H9 (cell line): ENCODE results near the gene PSTPIP1. TPM values are rescaled to one million over a fixed set of nuclear protein-coding genes. Genes with fewer than 3 reads are reported as not detected.

Experiments
- DNase-seq: peaks from one replicate; pipeline ENCODE4 v3.0.0-alpha.2; 2017
- H2AFZ ChIP-seq: one replicate; pipeline ENCODE4 v1.6.1; 2013; ENCODE audit warnings: mild to moderate bottlenecking, low read length, control low read depth, moderate library complexity
- H2AK5ac ChIP-seq: 2 replicates; pipeline ENCODE4 v1.6.1; 2013; ENCODE audit warnings: low read length, control low read depth, mixed read lengths; ENCODE audit not compliant: insufficient read length
- H2BK120ac ChIP-seq: one replicate; pipeline ENCODE4 v1.6.1; 2013; ENCODE audit warnings: low read depth, mild to moderate bottlenecking, low read length, control low read depth, inconsistent platforms; ENCODE audit not compliant: poor library complexity, severe bottlenecking
- H2BK12ac ChIP-seq: 2 replicates; pipeline ENCODE4 v1.6.1; 2013; ENCODE audit warnings: low read length, control low read depth, mixed read lengths, low read depth; ENCODE audit not compliant: insufficient read length
- H2BK15ac ChIP-seq: 2 replicates; pipeline ENCODE4 v1.6.1; 2013; ENCODE audit warnings: low read depth, low read length, control low read depth
- H2BK20ac ChIP-seq: one replicate; pipeline ENCODE4 v1.6.1; 2013; ENCODE audit warnings: low read depth, mild to moderate bottlenecking, low read length, control low read depth, inconsistent platforms; ENCODE audit not compliant: poor library complexity, severe bottlenecking
- H2BK5ac ChIP-seq: 2 replicates; pipeline ENCODE4 v1.6.1; 2013; ENCODE audit warnings: low read length, control low read depth, mixed read lengths; ENCODE audit not compliant: insufficient read length
- H3K14ac ChIP-seq: 2 replicates; pipeline ENCODE4 v1.6.1; 2013; ENCODE audit warnings: low read length, control low read depth; ENCODE audit not compliant: insufficient read depth
- H3K18ac ChIP-seq: 2 replicates; pipeline ENCODE4 v1.6.1; 2013; ENCODE audit warnings: low read depth, mild to moderate bottlenecking, mixed read lengths, low read length, control low read depth; ENCODE audit not compliant: insufficient read length
- H3K23ac ChIP-seq: 2 replicates; pipeline ENCODE4 v1.6.1; 2013; ENCODE audit warnings: low read length, control low read depth, mixed read lengths, low read depth; ENCODE audit not compliant: insufficient read length
- H3K23me2 ChIP-seq: 2 replicates; pipeline ENCODE4 v1.6.1; 2013; ENCODE audit warnings: low read depth, mild to moderate bottlenecking, mixed read lengths, low read length, control low read depth; ENCODE audit not compliant: insufficient read length, poor library complexity, severe bottlenecking
- H3K27ac ChIP-seq: 2 replicates; pipeline ENCODE4 v1.5.1; 2013; ENCODE audit warnings: low read length, control low read depth, mixed read lengths, low read depth; ENCODE audit not compliant: insufficient read length
- H3K27me3 ChIP-seq: 2 replicates; pipeline ENCODE4 v1.6.1; 2013; ENCODE audit warnings: low read length, control low read depth, inconsistent platforms; ENCODE audit not compliant: insufficient read depth
- H3K4ac ChIP-seq: 2 replicates; pipeline ENCODE4 v1.6.1; 2013; ENCODE audit warnings: low read depth, mild to moderate bottlenecking, control low read depth, inconsistent platforms, low read length, moderate library complexity
- H3K4me1 ChIP-seq: 2 replicates; pipeline ENCODE4 v1.6.1; 2013; ENCODE audit warnings: low read length, control low read depth, inconsistent platforms; ENCODE audit not compliant: insufficient read depth
- H3K4me2 ChIP-seq: 2 replicates; pipeline ENCODE4 v1.6.1; 2013; ENCODE audit warnings: low read length, control low read depth, mixed read lengths; ENCODE audit not compliant: insufficient read length, insufficient read depth
- H3K56ac ChIP-seq: 2 replicates; pipeline ENCODE4 v1.6.1; 2013; ENCODE audit warnings: low read depth, mild to moderate bottlenecking, mixed read lengths, low read length, control low read depth; ENCODE audit not compliant: insufficient read length
- H3K79me1 ChIP-seq: 2 replicates; pipeline ENCODE4 v1.6.1; 2013; ENCODE audit warnings: low read depth, mild to moderate bottlenecking, moderate library complexity, low read length, control low read depth, inconsistent platforms; ENCODE audit not compliant: insufficient read depth, poor library complexity, severe bottlenecking
- H3K79me2 ChIP-seq: 2 replicates; pipeline ENCODE4 v1.6.1; 2013; ENCODE audit warnings: low read length, control low read depth, inconsistent platforms; ENCODE audit not compliant: insufficient read depth
- H3K9ac ChIP-seq: 2 replicates; pipeline ENCODE4 v1.6.1; 2013; ENCODE audit warnings: low read length, control low read depth, mixed read lengths; ENCODE audit not compliant: insufficient read length; ENCODE audit errors: extremely low read depth
- H3K9me3 ChIP-seq: one replicate; pipeline ENCODE4 v1.6.1; 2013; ENCODE audit warnings: low read depth, low read length, inconsistent platforms; ENCODE audit not compliant: control insufficient read depth
- H3T11ph ChIP-seq: one replicate; pipeline ENCODE4 v1.6.1; 2013; ENCODE audit warnings: mild to moderate bottlenecking, low read length, control low read depth, inconsistent platforms
- H4K20me1 ChIP-seq: one replicate; pipeline ENCODE4 v1.6.1; 2013; ENCODE audit not compliant: control insufficient read depth, insufficient read length, insufficient read depth
- H4K5ac ChIP-seq: 2 replicates; pipeline ENCODE4 v1.6.1; 2013; ENCODE audit warnings: low read depth, mild to moderate bottlenecking, mixed read lengths, low read length, control low read depth; ENCODE audit not compliant: insufficient read length
- H4K8ac ChIP-seq: replicated peaks from 2 replicates; pipeline ENCODE4 v1.6.1; 2013; ENCODE audit warnings: low read length, control low read depth, mixed read lengths, low read depth; ENCODE audit not compliant: insufficient read length
- H4K91ac ChIP-seq: 2 replicates; pipeline ENCODE4 v1.6.1; 2013; ENCODE audit warnings: low read depth, mild to moderate bottlenecking, moderate library complexity, mixed read lengths, low read length, control low read depth; ENCODE audit not compliant: insufficient read length
- H3K27ac Mint-ChIP-seq, 3 experiments: 2 replicates in 2 of 3; 3 replicates in 1 of 3; pipeline ENCODE4 v1.8.0; 2020 to 2021; ENCODE audit warnings: mixed read lengths in 3 of 3, mild to moderate bottlenecking in 1 of 3, moderate library complexity in 1 of 3
- H3K27me3 Mint-ChIP-seq: 2 replicates; pipeline ENCODE4 v1.8.0; 2021; ENCODE audit warnings: low read depth, mild to moderate bottlenecking, moderate library complexity, mixed read lengths
- H3K36me3 Mint-ChIP-seq, 3 experiments: 2 replicates in 2 of 3; 3 replicates in 1 of 3; pipeline ENCODE4 v1.8.0; 2020 to 2021; ENCODE audit warnings: low read depth in 3 of 3, mixed read lengths in 3 of 3; ENCODE audit not compliant: insufficient read depth in 1 of 3
- H3K4me1 Mint-ChIP-seq, 2 experiments: 2 replicates each; pipeline ENCODE4 v1.8.0; 2020; ENCODE audit warnings: mixed read lengths in 2 of 2
- H3K4me3 Mint-ChIP-seq, 2 experiments: 2 replicates in 1 of 2; 3 replicates in 1 of 2; pipeline ENCODE4 v1.8.0; 2020 to 2021; ENCODE audit warnings: mild to moderate bottlenecking in 2 of 2, mixed read lengths in 2 of 2, moderate library complexity in 1 of 2
- H3K9me3 Mint-ChIP-seq, 2 experiments: 2 replicates in 1 of 2; 3 replicates in 1 of 2; pipeline ENCODE4 v1.8.0; 2020; ENCODE audit warnings: mild to moderate bottlenecking in 2 of 2, mixed read lengths in 2 of 2, moderate library complexity in 1 of 2
- WGBS: extraction: QIAGEN DNeasy Blood & Tissue Kit; methylation state at CpG from one replicate; pipeline ENCODE4 v1.1.7; 2013; ENCODE audit warnings: missing lambda C conversion rate, low lambda C conversion rate, mixed read lengths; ENCODE audit not compliant: insufficient read length; ENCODE audit errors: extremely low coverage; 5-methylcytosine and 5-hydroxymethylcytosine counted together
- total RNA-seq: library from RNA; stranded (reverse); gene quantifications from 2 replicates; pipeline ENCODE4 v1.2.1, GENCODE V29; 2021
- TF ChIP-seq, protein P1 (sequence below): fragments of 200-600 bp; sonication (generic); conservative IDR thresholded peaks from 3 replicates; pipeline ENCODE4 v1.8.0; 2021; ENCODE audit warnings: antibody characterized with exemption, mild to moderate bottlenecking

PSTPIP1 gene
- total RNA-seq, 1 experiment from 2014 or later, result 1.8 TPM

- no peak for DNase-seq
- TF ChIP-seq, protein P1, sequence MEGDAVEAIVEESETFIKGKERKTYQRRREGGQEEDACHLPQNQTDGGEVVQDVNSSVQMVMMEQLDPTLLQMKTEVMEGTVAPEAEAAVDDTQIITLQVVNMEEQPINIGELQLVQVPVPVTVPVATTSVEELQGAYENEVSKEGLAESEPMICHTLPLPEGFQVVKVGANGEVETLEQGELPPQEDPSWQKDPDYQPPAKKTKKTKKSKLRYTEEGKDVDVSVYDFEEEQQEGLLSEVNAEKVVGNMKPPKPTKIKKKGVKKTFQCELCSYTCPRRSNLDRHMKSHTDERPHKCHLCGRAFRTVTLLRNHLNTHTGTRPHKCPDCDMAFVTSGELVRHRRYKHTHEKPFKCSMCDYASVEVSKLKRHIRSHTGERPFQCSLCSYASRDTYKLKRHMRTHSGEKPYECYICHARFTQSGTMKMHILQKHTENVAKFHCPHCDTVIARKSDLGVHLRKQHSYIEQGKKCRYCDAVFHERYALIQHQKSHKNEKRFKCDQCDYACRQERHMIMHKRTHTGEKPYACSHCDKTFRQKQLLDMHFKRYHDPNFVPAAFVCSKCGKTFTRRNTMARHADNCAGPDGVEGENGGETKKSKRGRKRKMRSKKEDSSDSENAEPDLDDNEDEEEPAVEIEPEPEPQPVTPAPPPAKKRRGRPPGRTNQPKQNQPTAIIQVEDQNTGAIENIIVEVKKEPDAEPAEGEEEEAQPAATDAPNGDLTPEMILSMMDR, result no peak
- Histone ChIP-seq H2AFZ (no peak overlapping the region), H3K27me3 (no peaks in the 10 kb centered on the region), H3K79me1 (peaks cover 3% of the 10 kb centered on the region), H4K8ac (no peak overlapping the region), H3K18ac (no peak overlapping the region), H3K79me2 (0 out of 2 replicates have a peak, but pooled peaks cover 3% of the 10 kb centered on the region), H2AK5ac (no peak overlapping the region), H4K5ac (no peak overlapping the region), H2BK120ac (no peak overlapping the region), H3K56ac (no peak overlapping the region), H3K4ac (no peak overlapping the region), H3K4me2 (no peak overlapping the region), H3K27ac (no peak overlapping the region), H2BK20ac (no peak overlapping the region), H2BK12ac (no peak overlapping the region), H2BK5ac (no peak overlapping the region), H3K23me2 (no peaks in the 10 kb centered on the region), H3K9ac (no peak overlapping the region), H3K14ac (no peak overlapping the region), H2BK15ac (no peak overlapping the region), H4K20me1 (no peaks in the 10 kb centered on the region), H3K9me3 (no peaks in the 10 kb centered on the region), H4K91ac (no peak overlapping the region), H3T11ph (no peak overlapping the region), H3K4me1 (peaks cover 2% of the 10 kb centered on the region; the same call in 1 of the 2 replicates), H3K23ac (no peak overlapping the region)
- Mint-ChIP-seq H3K9me3 (no peaks in the 10 kb centered on the region), H3K4me1 (peaks cover 18 to 25% of the 10 kb centered on the region in 2 experiments), H3K27ac (peak overlapping the region in 1 of 3 experiments; percentile 17; a peak in 1 of 7 replicates), H3K27me3 (no peaks in the 10 kb centered on the region), H3K36me3 (peaks cover 0 to 33% (median 33%) of the 10 kb centered on the region in 3 experiments; a peak in 6 of 7 replicates), H3K4me3 (no peak overlapping the region)
- no CpG with 5 or more reads among the region's 2 CpGs for WGBS
Observed at GRCh38 chr15:77052556-77052955, 57.6 kb downstream of the PSTPIP1 start.
